Lower lobe of right lung (tissue), 2 donors: ENCODE results near the gene ALOX15B. TPM values are rescaled to one million over a fixed set of nuclear protein-coding genes. Genes with fewer than 3 reads are reported as not detected.

Experiments
- ATAC-seq, 2 donors: fragments of 200-7000 bp; cut with Tn5 transposase; one replicate each; pipeline ENCODE4 v1.9.1; 2020 to 2022; ENCODE audit warnings: mild to moderate bottlenecking in 2 of 2, moderate library complexity in 2 of 2
- DNase-seq: peaks from one replicate; pipeline ENCODE4 v3.0.0-alpha.2; 2020
- H3K27ac ChIP-seq: fragments of 200-600 bp; one replicate; pipeline ENCODE4 v1.8.0; 2022
- H3K27me3 ChIP-seq: fragments of 200-600 bp; one replicate; pipeline ENCODE4 v1.8.0; 2022; ENCODE audit warnings: low read depth
- H3K36me3 ChIP-seq: fragments of 200-600 bp; one replicate; pipeline ENCODE4 v1.8.0; 2022; ENCODE audit warnings: mild to moderate bottlenecking
- H3K4me1 ChIP-seq: fragments of 200-600 bp; one replicate; pipeline ENCODE4 v1.8.0; 2022
- H3K4me3 ChIP-seq: fragments of 200-600 bp; one replicate; pipeline ENCODE4 v1.8.0; 2022; ENCODE audit warnings: mild to moderate bottlenecking
- H3K9me3 ChIP-seq: fragments of 200-600 bp; one replicate; pipeline ENCODE4 v1.8.0; 2022
- intact Hi-C: fragments of 100-400 bp; cut with DNase I; formaldehyde crosslinking; loops from one replicate; pipeline ENCODE4 v1.11.0; 2022
- total RNA-seq: library from RNA; stranded (reverse); fragmentation: NEBNext Ultra II Directional; extraction: Animal tissue kit (Norgen Biotek cat#: 25700); gene quantifications from one replicate; pipeline ENCODE4 v1.2.1, GENCODE V29; 2021
- TF ChIP-seq, protein P1 (sequence below): fragments of 200-600 bp; IDR thresholded peaks from one replicate; pipeline ENCODE4 v1.8.0; 2022; ENCODE audit warnings: antibody characterized with exemption, mild to moderate bottlenecking
- donor health status: DM: no; HTN: yes; CAD: no; lungs with severe emphysema.

Gene ALOX15B
- total RNA-seq, 1 donor from 2014 or later, result 53.5 TPM

GRCh38 chr17:8079291-8080207 is 40.7 kb downstream of the ALOX15B start:
- no peaks in the 10 kb centered on the region for H3K36me3 ChIP-seq
- no peaks in the 10 kb centered on the region for H3K9me3 ChIP-seq
- intact Hi-C loops, result no loop called here
- DNase-seq (peak; percentile 85), ATAC-seq (peak; percentile 86 to 92)
- H3K27me3 ChIP-seq, result peaks cover 84% of the 10 kb centered on the region
- TF ChIP-seq, protein P1, sequence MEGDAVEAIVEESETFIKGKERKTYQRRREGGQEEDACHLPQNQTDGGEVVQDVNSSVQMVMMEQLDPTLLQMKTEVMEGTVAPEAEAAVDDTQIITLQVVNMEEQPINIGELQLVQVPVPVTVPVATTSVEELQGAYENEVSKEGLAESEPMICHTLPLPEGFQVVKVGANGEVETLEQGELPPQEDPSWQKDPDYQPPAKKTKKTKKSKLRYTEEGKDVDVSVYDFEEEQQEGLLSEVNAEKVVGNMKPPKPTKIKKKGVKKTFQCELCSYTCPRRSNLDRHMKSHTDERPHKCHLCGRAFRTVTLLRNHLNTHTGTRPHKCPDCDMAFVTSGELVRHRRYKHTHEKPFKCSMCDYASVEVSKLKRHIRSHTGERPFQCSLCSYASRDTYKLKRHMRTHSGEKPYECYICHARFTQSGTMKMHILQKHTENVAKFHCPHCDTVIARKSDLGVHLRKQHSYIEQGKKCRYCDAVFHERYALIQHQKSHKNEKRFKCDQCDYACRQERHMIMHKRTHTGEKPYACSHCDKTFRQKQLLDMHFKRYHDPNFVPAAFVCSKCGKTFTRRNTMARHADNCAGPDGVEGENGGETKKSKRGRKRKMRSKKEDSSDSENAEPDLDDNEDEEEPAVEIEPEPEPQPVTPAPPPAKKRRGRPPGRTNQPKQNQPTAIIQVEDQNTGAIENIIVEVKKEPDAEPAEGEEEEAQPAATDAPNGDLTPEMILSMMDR, result peak; percentile 89
- peak overlapping the region; percentile 54 for H3K4me3 ChIP-seq
- H3K4me1 ChIP-seq, result peaks cover 14% of the 10 kb centered on the region
- H3K27ac ChIP-seq, result peak overlapping the region; percentile 36

DNA sequence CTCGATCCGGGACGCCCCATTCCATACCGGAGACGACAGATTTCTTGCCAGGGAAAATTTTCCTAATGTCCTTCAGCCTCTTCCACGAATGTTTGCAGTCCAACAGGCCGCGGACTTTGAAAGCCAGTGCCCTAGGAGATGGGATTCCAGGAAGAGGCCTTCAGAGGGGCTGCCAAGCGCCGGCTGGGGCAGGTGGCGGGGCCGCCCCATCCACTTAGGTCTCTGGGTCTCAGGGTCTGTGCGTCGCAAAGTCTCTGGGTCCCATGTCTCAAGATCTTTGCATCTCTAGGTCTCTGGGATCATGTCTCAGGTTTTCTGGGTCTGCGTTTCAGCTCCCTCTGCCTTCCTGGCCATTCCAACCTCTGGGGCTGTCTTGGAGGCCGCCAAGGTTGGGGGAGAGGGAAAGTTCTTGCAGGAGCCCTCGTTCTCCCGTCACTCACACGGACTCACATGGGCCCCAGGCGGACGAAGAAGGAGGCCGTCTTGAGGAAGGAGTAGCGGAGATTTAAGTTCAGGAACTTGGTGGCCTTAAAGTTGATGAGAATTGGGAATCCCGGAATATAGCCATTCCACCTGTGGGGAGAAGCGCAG is 41.4 kb downstream of the ALOX15B start:
- TF ChIP-seq, protein P1, result peak; percentile 33
- ATAC-seq (peak; percentile 6 to 22), DNase-seq (no peak)
- no peaks in the 10 kb centered on the region for H3K36me3 ChIP-seq
- H3K4me3 ChIP-seq, result peak overlapping the region; percentile 54
- intact Hi-C loops, result no loop called here
- H3K27ac ChIP-seq, result no peak overlapping the region
- no peaks in the 10 kb centered on the region for H3K9me3 ChIP-seq
- H3K27me3 ChIP-seq, result peaks cover 82% of the 10 kb centered on the region
- H3K4me1 ChIP-seq, result peaks cover 14% of the 10 kb centered on the region

- ATAC-seq (no peak), DNase-seq (peak; percentile 42)
- H3K27me3 ChIP-seq, result peaks cover 82% of the 10 kb centered on the region
- H3K4me3 ChIP-seq, result no peak overlapping the region
- TF ChIP-seq, protein P1, result no peak
- intact Hi-C loops, result no loop called here
- no peak overlapping the region for H3K27ac ChIP-seq
- no peaks in the 10 kb centered on the region for H3K36me3 ChIP-seq
- H3K9me3 ChIP-seq, result no peaks in the 10 kb centered on the region
- H3K4me1 ChIP-seq, result peaks cover 14% of the 10 kb centered on the region
Measured at GRCh38 chr17:8080799-8081219, 42.0 kb downstream of the ALOX15B start.

- DNase-seq, result no peak
- no peak overlapping the region for H3K27ac ChIP-seq
- peaks cover 14% of the 10 kb centered on the region for H3K4me1 ChIP-seq
- TF ChIP-seq, protein P1, result no peak
- peaks cover 78% of the 10 kb centered on the region for H3K27me3 ChIP-seq
- no peaks in the 10 kb centered on the region for H3K36me3 ChIP-seq
- H3K4me3 ChIP-seq, result no peak overlapping the region
- intact Hi-C loops, result no loop called here
- no peaks in the 10 kb centered on the region for H3K9me3 ChIP-seq
- ATAC-seq, result no peak
Measured at GRCh38 chr17:8081876-8082275, 43.0 kb downstream of the ALOX15B start.

- Histone ChIP-seq H3K27me3 (peaks cover 74% of the 10 kb centered on the region), H3K4me1 (peaks cover 14% of the 10 kb centered on the region), H3K27ac (no peak overlapping the region), H3K4me3 (no peak overlapping the region), H3K36me3 (no peaks in the 10 kb centered on the region), H3K9me3 (no peaks in the 10 kb centered on the region)
- ATAC-seq, result no peak
- TF ChIP-seq, protein P1, result no peak
- intact Hi-C loops, result no loop called here
- DNase-seq, result no peak
Measured at GRCh38 chr17:8082292-8082691, 43.4 kb downstream of the ALOX15B start.
